Fibroblast of skin of left biceps (primary cell): Measurements from ENCODE around the gene KIZ.

ENCODE experiments used
- DNase-seq, 2 experiments: peaks; one replicate each; pipeline ENCODE4 v3.0.0-alpha.2; 2013; ENCODE audit warnings: low read depth in 2 of 2

Gene KIZ

DNA sequence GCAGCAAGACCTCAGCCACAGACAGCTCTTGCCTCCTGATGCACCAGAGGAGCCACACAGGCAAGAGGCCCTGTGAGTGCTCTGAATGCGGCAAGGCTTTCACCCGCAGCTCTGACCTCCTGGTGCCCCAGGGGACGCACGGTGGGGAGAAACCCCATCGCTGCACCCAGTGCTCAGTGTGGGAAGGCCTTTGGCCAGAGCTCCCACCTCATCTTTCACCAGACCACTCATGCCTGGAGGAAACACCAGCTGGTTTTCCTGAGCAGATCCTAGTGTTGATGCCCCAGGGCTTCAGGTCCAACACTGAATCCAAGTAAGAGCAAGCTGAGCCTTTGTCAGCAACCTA is 140.3 kb downstream of the KIZ start:
- no peak for DNase-seq

DNA sequence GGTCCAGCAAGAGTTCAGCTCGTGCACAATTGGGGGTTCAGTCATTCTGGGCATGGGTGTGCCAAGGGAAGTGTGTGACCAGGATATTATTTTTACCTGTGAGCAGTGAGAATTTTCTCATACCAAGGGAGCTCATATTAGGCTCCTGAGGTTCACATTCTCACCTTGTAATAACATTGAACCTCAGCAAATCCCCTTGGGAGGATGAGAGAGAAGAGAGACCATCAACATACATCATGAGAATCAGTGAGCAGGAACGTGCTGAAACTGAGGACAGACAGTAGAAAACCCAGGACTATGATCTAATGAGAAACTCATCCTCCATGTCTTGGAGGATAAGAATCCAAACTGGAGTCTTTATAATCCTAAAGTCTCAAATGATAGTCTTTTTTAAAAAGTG is 143.9 kb downstream of the KIZ start:
- DNase-seq: no peak

DNA sequence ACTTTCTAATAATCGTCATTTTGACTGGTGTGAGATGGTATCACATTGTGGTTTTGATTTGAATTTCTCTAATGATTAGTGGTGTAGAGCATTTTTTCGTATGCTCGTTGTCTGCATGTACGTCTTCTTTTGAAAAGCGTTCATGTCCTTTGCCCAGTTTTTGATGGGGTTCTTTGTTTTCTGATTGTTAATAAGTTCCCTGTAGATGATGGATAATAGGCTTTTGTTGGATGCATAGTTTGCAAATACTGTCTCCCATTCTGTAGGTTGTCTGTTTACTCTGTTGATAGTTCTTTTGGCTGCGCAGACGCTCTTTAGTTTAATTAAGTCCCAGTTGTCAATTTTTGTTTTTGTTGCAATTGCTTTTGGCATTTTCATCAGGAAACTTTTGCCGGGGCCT is 144.9 kb downstream of the KIZ start:
- DNase-seq: no peak

DNA sequence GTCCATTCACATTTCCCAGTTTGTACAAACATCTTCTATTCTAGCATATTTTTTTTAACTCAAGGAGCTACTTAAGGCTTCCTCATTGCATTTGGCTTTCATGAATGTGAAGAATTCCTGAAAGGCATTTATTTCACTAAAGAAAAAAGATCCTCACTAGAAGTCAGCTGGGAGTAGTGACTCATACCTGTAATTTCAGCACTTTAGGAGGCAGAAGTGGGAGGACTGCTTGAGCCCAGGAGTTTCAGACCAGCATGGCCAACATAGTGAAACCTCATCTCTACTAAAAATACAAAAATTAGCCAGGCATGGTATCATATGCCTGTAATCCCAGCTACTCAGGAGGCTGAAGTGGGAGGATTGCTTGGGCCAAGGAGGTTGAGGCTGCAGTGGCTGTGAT is 146.4 kb downstream of the KIZ start:
- DNase-seq: no peak

DNA sequence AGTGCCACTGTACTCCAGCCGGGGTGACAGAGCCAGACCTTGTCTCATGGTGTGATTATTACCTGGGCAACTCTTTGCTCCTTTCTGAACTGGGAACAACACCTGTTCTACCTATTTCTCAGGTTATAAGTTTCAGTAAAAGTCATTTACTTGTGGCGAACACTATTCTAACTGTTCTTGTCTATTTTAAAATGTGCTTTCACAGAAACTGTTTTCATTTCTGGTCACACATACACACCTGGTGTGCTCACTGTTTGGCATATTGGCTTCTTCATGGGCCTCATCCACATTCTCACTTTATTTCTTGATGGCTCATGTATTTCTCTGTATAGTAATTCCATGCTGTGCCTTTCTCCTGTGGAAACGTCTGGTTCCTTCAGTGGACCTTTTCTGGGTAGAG is 146.8 kb downstream of the KIZ start:
- DNase-seq: no peak

DNA sequence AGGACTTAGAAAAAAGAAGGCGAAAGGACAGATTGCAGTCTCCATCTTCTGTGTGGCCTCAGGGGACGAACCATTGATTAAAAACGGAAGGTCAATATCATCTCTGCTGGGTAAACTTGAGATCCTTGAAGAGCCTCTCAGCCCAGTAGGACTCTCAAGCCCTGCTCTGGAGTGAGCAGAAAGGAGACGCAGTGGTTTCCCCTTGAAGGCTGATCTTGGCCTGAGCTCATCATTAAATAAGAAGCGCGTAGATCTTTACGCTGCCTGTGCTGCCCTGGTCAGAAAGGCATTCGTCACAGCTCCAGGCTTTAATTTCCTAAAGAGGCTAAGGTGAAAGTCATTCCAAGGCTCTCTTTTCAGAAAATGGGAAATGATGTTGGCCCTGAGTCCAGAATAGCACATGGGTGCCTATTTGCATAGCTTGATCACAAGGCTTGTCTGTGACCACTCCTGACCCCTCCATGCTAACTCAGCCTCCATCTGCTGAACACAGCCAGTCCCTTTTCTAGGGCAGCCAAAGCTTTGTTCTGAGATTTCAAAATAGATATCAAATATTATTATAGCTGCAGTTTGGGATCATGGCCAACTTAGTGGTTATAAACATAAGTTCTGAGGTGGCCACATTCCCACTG is 148.0 kb downstream of the KIZ start:
- DNase-seq: no peak

DNA sequence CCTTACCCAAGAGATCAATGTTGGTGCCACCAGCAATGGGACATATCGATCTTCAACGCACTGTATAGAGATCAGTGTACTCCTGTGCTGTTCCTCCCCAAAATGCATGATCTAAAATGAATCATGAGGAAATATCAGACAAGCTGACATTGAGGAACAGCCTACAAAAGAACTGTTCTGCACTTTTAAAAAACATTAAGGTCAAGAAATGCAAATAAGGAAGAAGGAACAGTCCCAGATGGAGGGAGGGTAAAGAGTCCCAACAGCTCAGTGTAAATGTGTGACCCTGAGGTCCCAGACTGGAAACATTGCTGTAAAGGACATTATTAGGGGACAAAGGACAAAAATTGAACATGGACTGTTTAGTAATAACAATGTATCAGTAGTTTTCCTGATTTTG is 152.9 kb downstream of the KIZ start:
- DNase-seq: no peak

DNA sequence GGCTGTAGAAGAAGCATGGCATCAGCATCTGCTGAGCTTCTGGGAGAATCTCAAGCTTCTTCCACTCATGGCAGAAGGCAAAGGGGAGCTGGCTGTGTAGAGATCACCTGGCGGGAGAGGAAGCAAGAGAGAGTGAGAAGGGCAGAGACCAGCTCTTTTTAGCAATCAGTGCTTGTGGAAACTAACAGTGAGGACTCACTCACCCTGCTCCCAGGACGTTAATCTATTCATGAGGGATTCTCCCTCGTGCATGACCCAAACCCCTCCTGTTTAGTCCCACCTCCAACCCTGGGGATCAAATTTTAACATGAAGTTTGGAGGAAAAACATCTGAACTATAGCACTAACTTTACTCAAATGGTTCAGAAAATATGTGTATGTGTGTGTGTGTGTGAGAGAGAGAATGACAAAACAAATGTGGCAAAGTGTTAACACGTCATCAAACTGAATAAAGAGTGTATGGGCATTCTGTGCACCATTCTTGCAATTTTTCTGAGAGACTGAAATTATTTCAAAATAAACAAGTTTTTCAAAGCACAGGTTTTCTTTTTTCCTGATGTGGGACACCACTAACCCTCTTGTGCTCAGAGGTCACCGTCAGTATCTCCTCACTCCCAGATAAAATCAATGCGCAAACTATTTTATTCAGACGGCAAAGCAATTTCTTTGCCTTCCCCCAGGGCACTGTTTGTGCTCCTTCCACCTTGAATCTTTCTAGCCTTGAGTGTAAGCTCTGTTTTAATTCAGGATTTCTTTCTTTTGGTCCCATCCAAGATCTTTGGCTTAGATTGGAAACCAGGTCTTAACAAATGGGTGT is 154.0 kb downstream of the KIZ start:
- DNase-seq: no peak

DNA sequence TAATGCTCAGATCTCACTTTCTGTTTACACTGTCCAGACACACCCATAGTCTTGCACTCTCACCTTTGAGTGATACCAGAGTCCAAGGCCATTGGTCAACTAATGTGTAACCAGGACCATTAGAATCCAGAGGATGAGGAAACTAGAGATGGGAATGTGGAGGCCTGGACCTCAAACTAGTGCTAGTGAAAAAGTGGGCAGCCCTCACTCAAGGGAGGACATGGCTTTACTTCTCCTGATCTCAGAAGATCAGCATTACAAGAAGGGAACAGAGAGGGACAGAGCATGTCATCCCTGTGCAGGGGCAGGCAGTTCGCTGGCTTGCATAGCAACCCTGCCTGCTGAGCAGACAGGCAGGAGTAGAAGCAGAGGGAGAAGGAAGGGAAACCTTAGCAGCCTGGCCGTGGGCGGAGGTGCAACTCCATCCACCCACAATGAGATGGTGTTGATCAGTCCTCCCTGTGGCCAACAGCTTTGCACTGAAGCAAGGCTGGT is 154.7 kb downstream of the KIZ start:
- no peak for DNase-seq

DNA sequence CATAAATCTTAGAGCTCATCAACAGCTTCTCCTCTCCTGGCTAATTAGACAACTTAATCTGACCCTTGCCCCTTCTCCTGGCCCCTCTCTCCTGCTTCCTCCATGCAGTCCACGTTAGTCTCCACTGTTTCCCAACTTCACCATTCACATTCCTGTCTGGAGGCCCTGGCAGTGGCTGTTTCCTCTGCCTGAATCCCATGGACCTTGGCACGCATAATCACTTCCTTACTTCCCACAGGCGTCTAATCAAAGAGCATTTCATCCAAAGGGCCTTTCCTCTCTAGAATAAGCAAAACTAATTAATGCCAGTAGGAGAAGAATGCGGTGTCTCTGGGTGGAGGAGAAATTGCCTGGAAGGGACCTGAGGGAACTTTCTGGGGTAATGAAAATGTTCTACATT is 160.9 kb downstream of the KIZ start:
- no peak for DNase-seq

DNA sequence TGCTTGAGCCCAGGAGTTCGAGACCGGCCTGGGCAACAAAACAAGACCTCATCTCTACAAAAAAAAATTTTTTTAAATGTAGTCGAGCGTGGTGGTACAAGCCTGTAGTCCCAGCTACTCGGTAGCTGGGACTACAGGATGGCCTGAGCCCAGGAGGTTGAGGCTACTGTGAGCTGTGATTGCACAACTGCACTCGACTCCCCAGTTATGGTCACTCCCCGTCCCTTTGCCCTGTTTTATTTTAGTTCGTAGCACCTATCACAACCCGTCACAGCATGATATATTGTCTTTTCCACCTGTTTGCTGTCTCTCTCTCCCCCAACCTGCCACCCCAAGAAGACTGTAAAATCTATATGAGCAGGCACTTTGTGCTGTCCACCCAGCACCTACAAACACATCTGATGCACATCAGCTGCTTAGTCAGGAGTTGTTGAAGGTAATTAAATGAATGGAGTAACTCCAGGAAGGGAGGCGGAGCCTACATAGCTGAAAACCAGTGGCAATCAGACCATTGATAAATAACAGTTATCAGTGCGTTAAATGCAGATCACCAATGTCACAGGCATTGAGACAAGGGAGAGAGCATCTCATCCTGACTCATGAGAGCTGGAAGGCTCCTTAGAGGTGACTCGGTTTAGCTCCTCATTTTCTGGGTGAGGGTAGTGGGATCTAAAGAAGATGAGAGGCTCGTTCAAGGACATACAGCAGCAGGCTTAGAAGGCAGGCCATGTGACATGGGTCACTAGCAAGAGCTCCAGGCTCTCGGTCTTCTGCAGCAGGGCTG is 162.9 kb downstream of the KIZ start:
- no peak for DNase-seq

DNA sequence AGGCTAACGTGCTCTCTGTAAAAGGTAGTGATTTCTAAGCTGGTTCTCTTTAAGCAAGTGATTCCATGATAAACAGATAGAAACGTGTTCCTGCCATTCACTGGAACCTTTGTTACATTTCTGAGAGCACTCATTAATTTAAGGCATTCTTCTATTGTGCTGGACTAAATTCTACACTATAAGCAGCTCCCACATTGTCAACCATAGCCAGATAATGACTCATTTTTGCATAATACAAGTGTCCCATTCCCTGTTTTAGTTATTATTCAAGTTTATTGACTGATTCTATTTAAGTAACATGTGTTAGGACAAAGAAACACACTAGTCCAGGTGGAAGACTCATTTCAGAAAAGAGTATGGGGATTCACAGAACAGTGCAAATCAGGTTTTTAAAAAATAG is 163.8 kb downstream of the KIZ start:
- no peak for DNase-seq

DNA sequence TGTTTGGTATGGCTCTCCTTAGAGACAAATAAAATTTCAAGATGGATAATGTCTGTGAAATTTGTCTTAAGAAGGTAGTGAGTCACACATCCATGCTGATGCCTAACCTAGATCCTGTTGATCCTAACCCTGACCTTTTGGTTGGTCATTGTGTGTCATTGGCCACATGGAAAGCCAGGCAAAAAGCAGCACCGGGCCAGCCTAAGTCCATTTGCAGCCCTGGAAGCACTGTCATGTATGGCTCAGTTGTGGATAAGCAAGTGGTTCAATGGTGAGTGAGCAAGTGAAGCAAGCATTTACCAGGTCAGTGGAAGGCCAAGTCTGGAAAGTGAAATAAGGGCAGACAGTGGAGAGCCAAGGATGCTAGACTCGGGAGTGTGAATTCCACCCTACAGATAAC is 165.1 kb downstream of the KIZ start:
- DNase-seq: no peak

DNA sequence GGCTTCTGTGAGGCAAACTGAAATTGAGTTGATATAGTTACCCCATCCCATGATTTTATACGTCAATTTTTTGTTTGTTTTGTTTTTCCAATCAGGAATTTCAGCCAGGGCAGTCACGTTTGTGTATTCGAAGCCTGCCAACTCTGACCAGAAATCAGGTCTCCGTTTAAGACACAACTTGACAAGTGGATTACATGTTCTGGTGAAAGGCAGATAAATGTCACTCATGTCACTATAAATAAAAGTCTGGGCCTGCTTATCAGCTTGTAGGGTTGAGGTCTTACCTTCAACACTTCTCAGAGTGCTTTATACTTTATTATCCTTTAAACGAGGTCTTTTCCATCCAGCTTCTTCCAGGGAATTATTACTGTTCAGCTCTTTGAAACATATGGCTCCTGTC is 168.9 kb downstream of the KIZ start:
- DNase-seq: no peak
